Bronchial epithelial cell (primary cell): ENCODE results near the gene RASL12. TPM values are rescaled to one million over a fixed set of nuclear protein-coding genes. Genes with fewer than 3 reads are reported as not detected.
"Not testable (repeated sequence)": the region's sequence is repeated elsewhere in the genome, so short reads cannot be mapped to it uniquely, and the experiment has no call there.

ENCODE experiments used
- DNase-seq: peaks from one replicate; pipeline ENCODE4 v3.0.0-alpha.2; 2010; ENCODE audit warnings: low read depth
- FAIRE-seq: peaks from 2 replicates; lab custom pipeline; 2011; peaks lifted over from hg19 to GRCh38; lab: Jason Lieb, UNC
- H3K27me3 ChIP-seq: 2 replicates; pipeline ENCODE4 v1.5.1; 2011; ENCODE audit warnings: low read length; ENCODE audit not compliant: control insufficient read depth, insufficient read depth
- H3K36me3 ChIP-seq: 2 replicates; pipeline ENCODE4 v1.5.1; 2011; ENCODE audit warnings: low read length; ENCODE audit not compliant: control insufficient read depth, insufficient read depth
- H3K4me3 ChIP-seq: 2 replicates; pipeline ENCODE4 v1.5.1; 2011; ENCODE audit warnings: mild to moderate bottlenecking, low read depth, low read length, control low read depth
- total RNA-seq: library from RNA; depleted of rRNA; stranded (reverse); fragments of >200 nt; gene quantifications from 2 replicates; pipeline ENCODE4 v1.2.1, GENCODE V29; 2014
- TF ChIP-seq, protein P1 (sequence below): IDR thresholded peaks from 2 replicates; pipeline ENCODE4 v1.5.1; 2011; ENCODE audit warnings: mild to moderate bottlenecking, moderate library complexity, low read length, control low read depth, inconsistent platforms; ENCODE audit not compliant: insufficient read depth, severe bottlenecking

Gene RASL12
- total RNA-seq, 1 donor from 2014 or later: not detected

DNA sequence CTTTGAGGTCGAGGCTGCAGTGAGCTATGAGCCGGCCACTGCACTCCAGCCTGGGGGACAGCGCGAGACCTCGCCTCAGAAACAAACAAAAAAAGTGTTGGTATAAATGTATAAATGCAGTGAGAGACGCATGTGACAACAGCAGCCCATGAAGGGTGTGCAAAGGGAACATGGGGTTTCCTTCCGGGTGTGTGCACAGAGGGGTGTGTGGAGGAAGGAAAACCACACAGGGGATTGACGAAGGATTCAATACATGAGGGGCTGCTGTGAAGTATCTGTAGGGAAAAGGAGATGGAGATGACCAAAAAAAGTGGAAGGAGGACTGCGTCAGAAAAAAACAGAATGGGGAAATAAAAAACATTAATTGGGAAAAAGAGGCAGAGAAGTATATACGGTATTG is 39.5 kb downstream of the RASL12 start:
- H3K36me3 ChIP-seq: peaks cover 1% of the 10 kb centered on the region
- TF ChIP-seq, protein P1, sequence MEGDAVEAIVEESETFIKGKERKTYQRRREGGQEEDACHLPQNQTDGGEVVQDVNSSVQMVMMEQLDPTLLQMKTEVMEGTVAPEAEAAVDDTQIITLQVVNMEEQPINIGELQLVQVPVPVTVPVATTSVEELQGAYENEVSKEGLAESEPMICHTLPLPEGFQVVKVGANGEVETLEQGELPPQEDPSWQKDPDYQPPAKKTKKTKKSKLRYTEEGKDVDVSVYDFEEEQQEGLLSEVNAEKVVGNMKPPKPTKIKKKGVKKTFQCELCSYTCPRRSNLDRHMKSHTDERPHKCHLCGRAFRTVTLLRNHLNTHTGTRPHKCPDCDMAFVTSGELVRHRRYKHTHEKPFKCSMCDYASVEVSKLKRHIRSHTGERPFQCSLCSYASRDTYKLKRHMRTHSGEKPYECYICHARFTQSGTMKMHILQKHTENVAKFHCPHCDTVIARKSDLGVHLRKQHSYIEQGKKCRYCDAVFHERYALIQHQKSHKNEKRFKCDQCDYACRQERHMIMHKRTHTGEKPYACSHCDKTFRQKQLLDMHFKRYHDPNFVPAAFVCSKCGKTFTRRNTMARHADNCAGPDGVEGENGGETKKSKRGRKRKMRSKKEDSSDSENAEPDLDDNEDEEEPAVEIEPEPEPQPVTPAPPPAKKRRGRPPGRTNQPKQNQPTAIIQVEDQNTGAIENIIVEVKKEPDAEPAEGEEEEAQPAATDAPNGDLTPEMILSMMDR: no peak
- no peaks in the 10 kb centered on the region for H3K27me3 ChIP-seq
- H3K4me3 ChIP-seq: peak overlapping the region; percentile 91
- FAIRE-seq (no peak), DNase-seq (no peak)

- Histone ChIP-seq H3K36me3 (peaks cover 1% of the 10 kb centered on the region), H3K27me3 (no peaks in the 10 kb centered on the region), H3K4me3 (no peak overlapping the region)
- FAIRE-seq: no peak
- TF ChIP-seq, protein P1: no peak
- no peak for DNase-seq
These were observed 40.2 kb downstream of the RASL12 start for GRCh38 chr15:65027593-65027992.

DNA sequence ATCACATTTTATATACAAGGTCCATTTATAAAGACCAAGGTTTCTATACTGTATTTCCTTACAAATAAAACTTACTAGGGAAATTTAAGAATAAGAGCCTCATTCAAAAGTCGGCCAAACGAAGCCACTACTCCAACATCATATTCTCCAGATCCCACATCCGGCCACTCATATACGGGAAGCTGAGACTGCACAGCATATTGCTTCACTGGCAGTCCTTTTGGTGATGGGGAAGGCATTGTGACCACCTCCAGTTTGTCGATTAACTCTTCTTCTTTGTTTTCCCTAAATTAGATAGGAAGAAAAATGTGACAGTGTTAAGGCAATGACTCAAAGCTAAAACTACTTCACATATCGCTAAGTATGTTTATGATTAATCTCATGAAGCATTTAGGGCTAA is 41.0 kb downstream of the RASL12 start:
- DNase-seq: no peak
- Histone ChIP-seq H3K4me3 (no peak overlapping the region), H3K27me3 (no peaks in the 10 kb centered on the region), H3K36me3 (peaks cover 1% of the 10 kb centered on the region)
- TF ChIP-seq, protein P1: no peak
- FAIRE-seq: no peak

GRCh38 chr15:65021488-65021887 is 46.3 kb downstream of the RASL12 start:
- H3K36me3 ChIP-seq: peaks cover 3% of the 10 kb centered on the region
- no peak for FAIRE-seq

DNA sequence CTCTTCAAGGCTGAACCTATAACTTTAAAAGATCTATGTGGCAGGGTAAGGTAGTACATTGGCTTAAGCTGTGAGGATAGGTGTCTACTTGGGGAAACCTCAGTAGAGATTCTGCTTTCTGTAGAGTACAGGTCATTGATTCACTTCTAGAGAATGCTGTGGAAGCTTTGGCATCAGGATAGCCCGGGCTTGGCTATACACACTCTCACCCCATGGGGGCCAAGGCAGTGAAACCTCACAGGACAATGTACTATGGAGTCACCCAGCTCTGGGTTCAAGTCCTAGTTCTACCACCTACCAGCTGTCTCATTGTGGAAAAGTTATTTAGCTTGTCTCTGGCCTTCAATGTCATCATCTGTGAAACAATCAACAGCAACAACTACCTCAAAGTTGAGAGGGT is 47.4 kb downstream of the RASL12 start:
- TF ChIP-seq, protein P1: no peak
- peaks cover 5% of the 10 kb centered on the region for H3K36me3 ChIP-seq
- no peak for DNase-seq

More at GRCh38 chr15:65021488-65021887, 46.3 kb downstream of the RASL12 start:
- no peak for DNase-seq
- Histone ChIP-seq H3K4me3 (no peak overlapping the region), H3K27me3 (no peaks in the 10 kb centered on the region)
- TF ChIP-seq, protein P1: no peak

GRCh38 chr15:65011198-65011597 is 56.6 kb downstream of the RASL12 start:
- not testable (repeated sequence) for H3K4me3 ChIP-seq, H3K27me3 ChIP-seq, DNase-seq, H3K36me3 ChIP-seq, FAIRE-seq

More for the DNA sequence above, 47.4 kb downstream of the RASL12 start:
- no peak for FAIRE-seq
- Histone ChIP-seq H3K27me3 (no peaks in the 10 kb centered on the region), H3K4me3 (no peak overlapping the region)
